Hepatocyte (in vitro differentiated cells): Measurements from ENCODE around the gene PTPRM. TPM values are rescaled to one million over a fixed set of nuclear protein-coding genes. Genes with fewer than 3 reads are reported as not detected.
A peak's percentile ranks its signal among the peaks of the same experiment; 100 is the strongest.

Source experiments
- DNase-seq: peaks from one replicate; pipeline ENCODE4 v3.0.0-alpha.2; 2016; ENCODE audit warnings: low spot score
- H2AFZ ChIP-seq: fragments of 200-600 bp; sonication (generic); 2 replicates; pipeline ENCODE4 v1.6.0; 2016; ENCODE audit warnings: antibody characterized with exemption, mild to moderate bottlenecking
- H3K27ac ChIP-seq: fragments of 200-600 bp; sonication (generic); 2 replicates; pipeline ENCODE4 v1.5.1; 2016; ENCODE audit warnings: mild to moderate bottlenecking
- H3K27me3 ChIP-seq: fragments of 200-600 bp; sonication (generic); 2 replicates; pipeline ENCODE4 v1.6.1; 2016
- H3K36me3 ChIP-seq: fragments of 200-600 bp; sonication (generic); replicated peaks from 2 replicates; pipeline ENCODE4 v1.5.1; 2016; ENCODE audit warnings: low read depth; ENCODE audit not compliant: insufficient read depth
- H3K4me1 ChIP-seq: fragments of 200-600 bp; sonication (generic); 2 replicates; pipeline ENCODE4 v1.5.1; 2016; ENCODE audit warnings: mild to moderate bottlenecking, moderate library complexity; ENCODE audit not compliant: insufficient read depth
- H3K4me2 ChIP-seq: fragments of 200-600 bp; sonication (generic); 2 replicates; pipeline ENCODE4 v1.6.0; 2016
- H3K4me3 ChIP-seq: fragments of 200-600 bp; sonication (generic); 2 replicates; pipeline ENCODE4 v1.5.1; 2016; ENCODE audit warnings: mild to moderate bottlenecking
- H3K79me2 ChIP-seq: fragments of 200-600 bp; sonication (generic); 2 replicates; pipeline ENCODE4 v1.6.0; 2017; ENCODE audit warnings: mild to moderate bottlenecking
- H3K9me2 ChIP-seq: fragments of 200-600 bp; sonication (generic); replicated peaks from 2 replicates; pipeline ENCODE4 v1.6.0; 2017; ENCODE audit warnings: mild to moderate bottlenecking; ENCODE audit not compliant: insufficient read depth
- H3K9me3 ChIP-seq: fragments of 200-600 bp; sonication (generic); 2 replicates; pipeline ENCODE4 v1.5.1; 2016; ENCODE audit warnings: low read depth, mild to moderate bottlenecking
- H4K20me1 ChIP-seq: fragments of 200-600 bp; sonication (generic); 2 replicates; pipeline ENCODE4 v1.6.0; 2016; ENCODE audit warnings: mild to moderate bottlenecking; ENCODE audit not compliant: insufficient read depth, poor library complexity, severe bottlenecking
- EZH2 ChIP-seq: fragments of 200-600 bp; sonication (generic); IDR thresholded peaks from 2 replicates; pipeline ENCODE4 v1.6.1; 2016; ENCODE audit warnings: antibody characterized with exemption, mild to moderate bottlenecking, borderline replicate concordance
- EZH2phosphoT487 ChIP-seq: fragments of 200-600 bp; sonication (generic); IDR thresholded peaks from one replicate; pipeline ENCODE4 v1.6.1; 2018; ENCODE audit warnings: antibody characterized with exemption, mild to moderate bottlenecking, low read depth, moderate library complexity; ENCODE audit not compliant: unreplicated experiment, severe bottlenecking
- WGBS: methylation state at CpG from one replicate; pipeline ENCODE4 v1.1.6; 2016; ENCODE audit warnings: low lambda C conversion rate; ENCODE audit errors: missing lambda C conversion rate; 5-methylcytosine and 5-hydroxymethylcytosine counted together
- polyA plus RNA-seq: library from polyadenylated mRNA; unstranded; fragments of >200 nt; fragmentation: Nextera tagmentation; extraction: Ambion mirVana; gene quantifications from 2 replicates; pipeline ENCODE4 v1.2.1, GENCODE V29; 2016
- total RNA-seq: library from RNA; depleted of rRNA; stranded (reverse); fragments of >200 nt; gene quantifications from 2 replicates; pipeline ENCODE4 v1.2.3, GENCODE V29; 2014
- TF ChIP-seq, protein P1 (sequence below): fragments of 200-600 bp; sonication (generic); IDR thresholded peaks from 2 replicates; pipeline ENCODE4 v1.5.1; 2016; ENCODE audit warnings: antibody characterized with exemption, mild to moderate bottlenecking; ENCODE audit not compliant: poor library complexity

PTPRM gene
- total and polyA plus RNA-seq, 2 experiments from 2014 or later = 26.1 to 47.4 TPM

DNA sequence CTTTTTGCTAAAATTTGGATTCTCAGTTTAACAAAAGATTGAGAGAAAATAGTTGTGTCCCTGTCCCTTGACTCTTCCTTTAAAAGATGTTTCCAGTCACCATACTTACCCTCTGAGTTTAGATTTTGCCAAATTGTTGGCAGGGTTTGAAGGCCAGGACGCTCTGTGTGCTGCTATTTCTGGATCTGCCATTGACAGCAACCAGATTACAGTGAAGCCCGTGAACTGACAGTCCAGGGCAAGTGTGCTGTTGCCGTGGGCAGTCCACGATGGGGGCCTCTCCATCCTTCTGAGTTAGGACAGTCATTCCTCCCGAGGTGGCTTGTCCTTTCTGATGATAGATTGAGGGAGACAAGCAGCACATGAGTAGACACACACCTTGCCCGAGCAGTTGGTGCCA is 89.9 kb downstream of the PTPRM start:
- no peaks in the 10 kb centered on the region for H3K27me3 ChIP-seq
- H3K4me2 ChIP-seq = no peak overlapping the region
- 66% methylated on average over 6 of the region's 6 CpGs for WGBS

DNA sequence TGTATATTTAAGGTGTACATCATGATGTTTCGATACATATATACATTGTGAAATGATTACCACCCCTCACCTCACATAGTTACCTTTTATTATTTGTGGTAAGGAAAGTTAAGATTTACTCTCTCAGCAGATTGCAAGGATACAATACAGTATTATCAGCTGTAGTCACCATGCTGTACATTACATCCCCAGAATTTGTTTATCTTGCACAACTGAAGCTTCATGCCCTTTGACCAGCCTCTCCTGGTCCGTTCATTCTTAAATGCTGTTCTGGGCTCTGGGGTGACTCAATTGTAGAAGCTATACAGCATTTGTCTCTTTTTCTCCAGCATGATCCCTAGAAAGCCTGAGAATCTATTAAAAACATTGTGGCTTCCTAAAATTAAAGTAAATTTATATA is 90.8 kb downstream of the PTPRM start:
- Histone ChIP-seq H2AFZ (no peak overlapping the region), H3K27me3 (no peaks in the 10 kb centered on the region), H3K27ac (no peak overlapping the region), H4K20me1 (no peaks in the 10 kb centered on the region), H3K79me2 (peaks cover 34% of the 10 kb centered on the region), H3K36me3 (no peaks in the 10 kb centered on the region), H3K4me1 (peaks cover 12% of the 10 kb centered on the region), H3K9me2 (no peaks in the 10 kb centered on the region), H3K4me3 (no peak overlapping the region), H3K4me2 (peak overlapping the region; percentile 42), H3K9me3 (no peaks in the 10 kb centered on the region)
- DNase-seq = peak; percentile 27
- TF ChIP-seq EZH2 (no peak), EZH2phosphoT487 (no peak)
- TF ChIP-seq, protein P1, sequence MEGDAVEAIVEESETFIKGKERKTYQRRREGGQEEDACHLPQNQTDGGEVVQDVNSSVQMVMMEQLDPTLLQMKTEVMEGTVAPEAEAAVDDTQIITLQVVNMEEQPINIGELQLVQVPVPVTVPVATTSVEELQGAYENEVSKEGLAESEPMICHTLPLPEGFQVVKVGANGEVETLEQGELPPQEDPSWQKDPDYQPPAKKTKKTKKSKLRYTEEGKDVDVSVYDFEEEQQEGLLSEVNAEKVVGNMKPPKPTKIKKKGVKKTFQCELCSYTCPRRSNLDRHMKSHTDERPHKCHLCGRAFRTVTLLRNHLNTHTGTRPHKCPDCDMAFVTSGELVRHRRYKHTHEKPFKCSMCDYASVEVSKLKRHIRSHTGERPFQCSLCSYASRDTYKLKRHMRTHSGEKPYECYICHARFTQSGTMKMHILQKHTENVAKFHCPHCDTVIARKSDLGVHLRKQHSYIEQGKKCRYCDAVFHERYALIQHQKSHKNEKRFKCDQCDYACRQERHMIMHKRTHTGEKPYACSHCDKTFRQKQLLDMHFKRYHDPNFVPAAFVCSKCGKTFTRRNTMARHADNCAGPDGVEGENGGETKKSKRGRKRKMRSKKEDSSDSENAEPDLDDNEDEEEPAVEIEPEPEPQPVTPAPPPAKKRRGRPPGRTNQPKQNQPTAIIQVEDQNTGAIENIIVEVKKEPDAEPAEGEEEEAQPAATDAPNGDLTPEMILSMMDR = no peak
- WGBS = 68% methylated on average over 2 of the region's 2 CpGs

More for the DNA sequence above, 89.9 kb downstream of the PTPRM start:
- Histone ChIP-seq H3K27ac (no peak overlapping the region), H3K79me2 (peaks cover 34% of the 10 kb centered on the region), H3K4me1 (peaks cover 12% of the 10 kb centered on the region), H2AFZ (no peak overlapping the region), H3K9me2 (no peaks in the 10 kb centered on the region), H3K4me3 (no peak overlapping the region), H3K9me3 (no peaks in the 10 kb centered on the region), H4K20me1 (no peaks in the 10 kb centered on the region), H3K36me3 (no peaks in the 10 kb centered on the region)
- no peak for DNase-seq
- TF ChIP-seq EZH2phosphoT487 (no peak), EZH2 (no peak)
- TF ChIP-seq, protein P1 = no peak

DNA sequence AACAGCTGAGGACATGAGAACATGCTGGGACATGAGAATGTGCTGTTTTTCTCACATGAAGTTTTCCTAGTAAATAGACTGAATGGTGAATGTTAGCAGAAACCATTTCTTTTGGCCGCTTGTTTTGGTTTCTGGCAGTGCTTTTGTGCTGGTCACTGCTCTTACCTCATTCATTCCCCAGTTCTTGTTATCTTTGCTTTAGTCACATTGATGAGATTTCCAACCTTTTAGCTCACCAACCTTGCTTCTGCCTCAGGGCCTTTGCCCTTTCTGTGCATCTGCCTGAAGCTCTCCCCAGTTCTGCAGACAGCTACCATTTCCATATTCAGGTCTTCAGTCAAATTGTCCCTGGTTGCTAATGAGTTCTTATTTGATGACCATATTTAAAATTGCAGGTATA is 91.6 kb downstream of the PTPRM start:
- Histone ChIP-seq H3K36me3 (no peaks in the 10 kb centered on the region), H3K79me2 (peaks cover 33% of the 10 kb centered on the region), H3K9me2 (no peaks in the 10 kb centered on the region), H3K4me1 (peaks cover 12% of the 10 kb centered on the region), H2AFZ (no peak overlapping the region), H3K4me2 (no peak overlapping the region), H3K4me3 (no peak overlapping the region), H3K27me3 (no peaks in the 10 kb centered on the region), H3K27ac (peak overlapping the region; percentile 2), H3K9me3 (no peaks in the 10 kb centered on the region), H4K20me1 (no peaks in the 10 kb centered on the region)
- no peak for DNase-seq
- 77% methylated on average over 1 of the region's 1 CpG for WGBS
- TF ChIP-seq, protein P1 = no peak
- TF ChIP-seq EZH2phosphoT487 (no peak), EZH2 (no peak)

DNA sequence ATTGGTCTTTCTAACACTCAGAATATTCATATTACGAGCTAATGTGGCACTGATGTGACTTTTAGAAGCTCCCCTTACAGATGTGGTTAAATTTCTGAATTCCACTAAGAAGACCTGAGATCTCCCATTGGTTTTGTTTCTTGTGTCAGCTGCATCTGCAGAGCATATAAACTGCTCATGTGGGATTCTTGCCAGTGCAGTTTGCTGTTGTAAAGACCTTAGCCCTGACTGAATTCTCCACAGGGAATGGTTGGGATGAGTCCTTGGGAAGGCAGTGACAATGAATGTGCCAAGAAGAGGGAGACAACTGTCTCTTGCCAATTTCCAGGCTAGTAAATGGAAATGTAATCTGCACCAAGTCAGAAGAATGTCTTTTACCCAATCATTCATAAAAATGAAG is 94.1 kb downstream of the PTPRM start:
- no peak for TF ChIP-seq EZH2
- TF ChIP-seq, protein P1 = no peak
- no peak for TF ChIP-seq EZH2phosphoT487
- H4K20me1 ChIP-seq = no peaks in the 10 kb centered on the region

More for the DNA sequence above, 94.1 kb downstream of the PTPRM start:
- H3K27me3 ChIP-seq = no peaks in the 10 kb centered on the region
- H3K4me2 ChIP-seq = no peak overlapping the region
- H3K4me3 ChIP-seq = no peak overlapping the region
- H3K27ac ChIP-seq = no peak overlapping the region
- no peaks in the 10 kb centered on the region for H3K9me2 ChIP-seq
- WGBS = 81% methylated on average over 1 of the region's 1 CpG
- no peak for DNase-seq
- no peaks in the 10 kb centered on the region for H3K9me3 ChIP-seq
- peaks cover 20% of the 10 kb centered on the region for H3K79me2 ChIP-seq
- H3K4me1 ChIP-seq = peaks cover 12% of the 10 kb centered on the region
- H2AFZ ChIP-seq = no peak overlapping the region
- H3K36me3 ChIP-seq = no peaks in the 10 kb centered on the region
